ENCODE measurements around the gene BANF2.
"Not testable (repeated sequence)": the region's sequence is repeated elsewhere in the genome, so short reads cannot be mapped to it uniquely, and the experiment has no call there.

Gene BANF2

GRCh38 chr20:17765017-17765416 lies 65.3 kb downstream of the BANF2 start:
- no peak overlapping the region for H3K27ac Mint-ChIP-seq
- no peaks in the 10 kb centered on the region for H3K9me3 Mint-ChIP-seq
- DNase-seq (no peak), ATAC-seq (no peak)
- H3K27me3 Mint-ChIP-seq: no peaks in the 10 kb centered on the region
- no peak overlapping the region for H3K4me3 Mint-ChIP-seq
- H3K4me1 Mint-ChIP-seq: no peaks in the 10 kb centered on the region

- no peak for ATAC-seq
- Mint-ChIP-seq H3K4me3 (no peak overlapping the region), H3K4me1 (no peaks in the 10 kb centered on the region), H3K27ac (no peak overlapping the region), H3K9me3 (no peaks in the 10 kb centered on the region), H3K27me3 (no peaks in the 10 kb centered on the region)
- no peak for DNase-seq
Observed at GRCh38 chr20:17765584-17765983, 65.8 kb downstream of the BANF2 start.

GRCh38 chr20:17766226-17766625 lies 66.5 kb downstream of the BANF2 start:
- no peak for ATAC-seq
- Mint-ChIP-seq H3K27ac (no peak overlapping the region), H3K4me3 (no peak overlapping the region), H3K4me1 (no peaks in the 10 kb centered on the region), H3K9me3 (no peaks in the 10 kb centered on the region), H3K27me3 (no peaks in the 10 kb centered on the region)
- DNase-seq: no peak

GRCh38 chr20:17767624-17768023 lies 67.9 kb downstream of the BANF2 start:
- H3K4me3 Mint-ChIP-seq: no peak overlapping the region

GRCh38 chr20:17768271-17768670 lies 68.5 kb downstream of the BANF2 start:
- no peak for DNase-seq
- no peak for ATAC-seq
- Mint-ChIP-seq H3K9me3 (no peaks in the 10 kb centered on the region), H3K4me3 (no peak overlapping the region), H3K4me1 (no peaks in the 10 kb centered on the region), H3K27me3 (no peaks in the 10 kb centered on the region), H3K27ac (peak overlapping the region in 1 of 2 donors; percentile 79)

More at GRCh38 chr20:17767624-17768023, 67.9 kb downstream of the BANF2 start:
- no peak for DNase-seq
- H3K4me1 Mint-ChIP-seq: no peaks in the 10 kb centered on the region
- H3K27me3 Mint-ChIP-seq: no peaks in the 10 kb centered on the region
- ATAC-seq: no peak
- H3K27ac Mint-ChIP-seq: no peak overlapping the region
- H3K9me3 Mint-ChIP-seq: no peaks in the 10 kb centered on the region

- H3K27me3 Mint-ChIP-seq, ATAC-seq: not testable (repeated sequence)
Observed at GRCh38 chr20:17769716-17770115, 70.0 kb downstream of the BANF2 start.

GRCh38 chr20:17771206-17772004 lies 71.6 kb downstream of the BANF2 start:
- ATAC-seq: no peak
- H3K27ac Mint-ChIP-seq: no peak overlapping the region
- DNase-seq: no peak
- no peaks in the 10 kb centered on the region for H3K9me3 Mint-ChIP-seq
- no peak overlapping the region for H3K4me3 Mint-ChIP-seq
- peaks cover 10% of the 10 kb centered on the region for H3K27me3 Mint-ChIP-seq
- H3K4me1 Mint-ChIP-seq: no peaks in the 10 kb centered on the region

More at GRCh38 chr20:17769716-17770115, 70.0 kb downstream of the BANF2 start:
- not testable (repeated sequence) for H3K9me3 Mint-ChIP-seq, H3K4me3 Mint-ChIP-seq, H3K4me1 Mint-ChIP-seq, H3K27ac Mint-ChIP-seq, DNase-seq

GRCh38 chr20:17772005-17772343 lies 72.2 kb downstream of the BANF2 start:
- no peak for ATAC-seq
- no peak overlapping the region for H3K27ac Mint-ChIP-seq

GRCh38 chr20:17773619-17774018 lies 73.9 kb downstream of the BANF2 start:
- no peak for ATAC-seq
- H3K9me3 Mint-ChIP-seq: peaks cover 0 to 7% of the 10 kb centered on the region in 2 donors
- DNase-seq: no peak

More at GRCh38 chr20:17772005-17772343, 72.2 kb downstream of the BANF2 start:
- Mint-ChIP-seq H3K4me3 (no peak overlapping the region), H3K27me3 (peaks cover 10% of the 10 kb centered on the region), H3K4me1 (no peaks in the 10 kb centered on the region), H3K9me3 (no peaks in the 10 kb centered on the region)
- DNase-seq: no peak

GRCh38 chr20:17775600-17775999 lies 75.8 kb downstream of the BANF2 start:
- ATAC-seq: no peak
- Mint-ChIP-seq H3K9me3 (peaks cover 0 to 7% of the 10 kb centered on the region in 2 donors), H3K27ac (no peak overlapping the region), H3K4me3 (no peak overlapping the region), H3K27me3 (peaks cover 10% of the 10 kb centered on the region), H3K4me1 (no peaks in the 10 kb centered on the region)
- no peak for DNase-seq

More at GRCh38 chr20:17773619-17774018, 73.9 kb downstream of the BANF2 start:
- Mint-ChIP-seq H3K4me1 (no peaks in the 10 kb centered on the region), H3K27ac (no peak overlapping the region), H3K27me3 (peaks cover 10% of the 10 kb centered on the region), H3K4me3 (no peak overlapping the region)

- no peak overlapping the region for H3K27ac Mint-ChIP-seq
- H3K27me3 Mint-ChIP-seq: peaks cover 10% of the 10 kb centered on the region
- no peak overlapping the region for H3K4me3 Mint-ChIP-seq
- no peak for DNase-seq
- no peaks in the 10 kb centered on the region for H3K4me1 Mint-ChIP-seq
- ATAC-seq: no peak
- peaks cover 0 to 7% of the 10 kb centered on the region in 2 donors for H3K9me3 Mint-ChIP-seq
Observed at GRCh38 chr20:17776551-17776950, 76.8 kb downstream of the BANF2 start.

- not testable (repeated sequence) for H3K9me3 Mint-ChIP-seq, ATAC-seq, DNase-seq, H3K4me1 Mint-ChIP-seq, H3K27ac Mint-ChIP-seq, H3K4me3 Mint-ChIP-seq
- H3K27me3 Mint-ChIP-seq: peaks cover 25% of the 10 kb centered on the region
Observed at GRCh38 chr20:17779011-17779410, 79.2 kb downstream of the BANF2 start.

- ATAC-seq: no peak
- Mint-ChIP-seq H3K27ac (no peak overlapping the region), H3K4me3 (no peak overlapping the region), H3K9me3 (peaks cover 0 to 5% of the 10 kb centered on the region in 2 donors), H3K4me1 (no peaks in the 10 kb centered on the region), H3K27me3 (peaks cover 15% of the 10 kb centered on the region)
- DNase-seq: no peak
Observed at GRCh38 chr20:17782768-17783167, 83.0 kb downstream of the BANF2 start.

GRCh38 chr20:17783671-17784070 lies 83.9 kb downstream of the BANF2 start:
- Mint-ChIP-seq H3K4me1 (no peaks in the 10 kb centered on the region), H3K27ac (no peak overlapping the region), H3K27me3 (peaks cover 15% of the 10 kb centered on the region), H3K9me3 (no peaks in the 10 kb centered on the region), H3K4me3 (no peak overlapping the region)
- DNase-seq (no peak), ATAC-seq (no peak)

- Mint-ChIP-seq H3K27ac (no peak overlapping the region), H3K4me1 (no peaks in the 10 kb centered on the region), H3K4me3 (no peak overlapping the region), H3K9me3 (no peaks in the 10 kb centered on the region), H3K27me3 (peaks cover 16% of the 10 kb centered on the region)
- ATAC-seq: no peak
- no peak for DNase-seq
Observed at GRCh38 chr20:17785007-17785406, 85.2 kb downstream of the BANF2 start.
